HepG2 (cell line): Measurements from ENCODE around the gene BRAF. TPM values are rescaled to one million over a fixed set of nuclear protein-coding genes. Genes with fewer than 3 reads are reported as not detected.
A peak's percentile ranks its signal among the peaks of the same experiment; 100 is the strongest.

Source experiments
- AGO1 ChIP-seq: fragments of 200-400 bp; formaldehyde crosslinking; IDR thresholded peaks from 2 replicates; pipeline ENCODE4 v1.6.1; 2017; ENCODE audit warnings: mild to moderate bottlenecking, low read depth, low read length, moderate library complexity; ENCODE audit not compliant: poor library complexity, severe bottlenecking
- AGO2 ChIP-seq: fragments of 200-400 bp; formaldehyde crosslinking; optimal IDR thresholded peaks from 2 replicates; pipeline ENCODE3; 2017; ENCODE audit warnings: mild to moderate bottlenecking, low read depth, low read length, moderate library complexity
- CBX2 ChIP-seq, 2 experiments: fragments of 200-600 bp in 1 of 2; sonication (generic); formaldehyde crosslinking in 1 of 2; IDR thresholded peaks; 2 replicates each; pipeline versions ENCODE4 v1.7.0 to v1.8.1; 2018 to 2022; ENCODE audit warnings: low read depth in 2 of 2, low read length in 1 of 2, mild to moderate bottlenecking in 1 of 2, missing genetic modification reagents in 1 of 2
- GABPB1 ChIP-seq: IDR thresholded peaks from 2 replicates; pipeline ENCODE4 v1.6.1; 2016; ENCODE audit warnings: mild to moderate bottlenecking, missing genetic modification reagents, moderate library complexity, missing compliant biosample characterization
- HOXA7 ChIP-seq: sonication (generic); formaldehyde crosslinking; IDR thresholded peaks from 2 replicates; pipeline ENCODE4 v1.8.1; 2022; ENCODE audit warnings: mild to moderate bottlenecking, missing genetic modification reagents, moderate library complexity
- JDP2 ChIP-seq: sonication (generic); formaldehyde crosslinking; IDR thresholded peaks from 2 replicates; pipeline ENCODE4 v1.8.1; 2022; ENCODE audit warnings: missing genetic modification reagents, borderline replicate concordance
- KLF12 ChIP-seq: sonication (generic); formaldehyde crosslinking; IDR thresholded peaks from 2 replicates; pipeline ENCODE4 v1.4.0; 2020; ENCODE audit warnings: missing genetic modification reagents, borderline replicate concordance
- NFATC3 ChIP-seq: sonication (generic); formaldehyde crosslinking; IDR thresholded peaks from 2 replicates; pipeline ENCODE4 v1.5.1; 2020; ENCODE audit warnings: mild to moderate bottlenecking, missing genetic modification reagents
- NPAS2 ChIP-seq: sonication (generic); formaldehyde crosslinking; IDR thresholded peaks from 2 replicates; pipeline ENCODE4 v1.8.0; 2022; ENCODE audit warnings: mild to moderate bottlenecking, missing genetic modification reagents, borderline replicate concordance
- RFX5 ChIP-seq: IDR thresholded peaks from 2 replicates; pipeline ENCODE4 v1.6.1; 2011; ENCODE audit warnings: low read depth, low read length, improper control_type of control experiment
- RFXANK ChIP-seq: IDR thresholded peaks from 2 replicates; pipeline ENCODE4 v1.6.1; 2016
- SKI ChIP-seq: fragments of 450-650 bp; IDR thresholded peaks from one replicate; pipeline ENCODE4 v1.6.1; 2018; ENCODE audit warnings: mild to moderate bottlenecking; ENCODE audit not compliant: partially characterized antibody
- SRY ChIP-seq: sonication (generic); formaldehyde crosslinking; IDR thresholded peaks from 2 replicates; pipeline ENCODE4 v1.8.0; 2022; ENCODE audit warnings: mild to moderate bottlenecking, missing genetic modification reagents
- TERF1 ChIP-seq: sonication (generic); formaldehyde crosslinking; IDR thresholded peaks from 2 replicates; pipeline ENCODE4 v1.8.0; 2022; ENCODE audit warnings: mild to moderate bottlenecking, missing genetic modification reagents, moderate library complexity
- TFDP2 ChIP-seq: sonication (generic); formaldehyde crosslinking; IDR thresholded peaks from 2 replicates; pipeline ENCODE4 v1.4.0; 2020; ENCODE audit warnings: missing genetic modification reagents
- TRAFD1 ChIP-seq: sonication (generic); formaldehyde crosslinking; IDR thresholded peaks from 2 replicates; pipeline ENCODE4 v1.5.1; 2020; ENCODE audit warnings: missing genetic modification reagents, mild to moderate bottlenecking, borderline replicate concordance
- XBP1 ChIP-seq: sonication (generic); formaldehyde crosslinking; IDR thresholded peaks from 2 replicates; pipeline ENCODE4 v1.5.0; 2020; ENCODE audit warnings: missing genetic modification reagents
- ZFP36 ChIP-seq: fragments of 150-350 bp; IDR thresholded peaks from 2 replicates; pipeline ENCODE4 v1.6.1; 2018; ENCODE audit warnings: borderline replicate concordance, low read length, low read depth; ENCODE audit not compliant: partially characterized antibody
- ZKSCAN1 ChIP-seq: fragments of 150-350 bp; IDR thresholded peaks from 2 replicates; pipeline ENCODE4 v1.6.1; 2014; ENCODE audit warnings: low read length
- ZNF234 ChIP-seq: sonication (generic); formaldehyde crosslinking; conservative IDR thresholded peaks from 2 replicates; pipeline ENCODE4 v1.5.1; 2020; ENCODE audit warnings: mild to moderate bottlenecking, missing genetic modification reagents
- ZNF629 ChIP-seq: sonication (generic); formaldehyde crosslinking; conservative IDR thresholded peaks from 2 replicates; pipeline ENCODE4 v1.5.0; 2020; ENCODE audit warnings: missing genetic modification reagents
- ZNF703 ChIP-seq: sonication (generic); formaldehyde crosslinking; IDR thresholded peaks from 2 replicates; pipeline ENCODE4 v1.5.1; 2020; ENCODE audit warnings: missing genetic modification reagents, mild to moderate bottlenecking, moderate library complexity, borderline replicate concordance
- ZNF773 ChIP-seq: sonication (generic); formaldehyde crosslinking; IDR thresholded peaks from 2 replicates; pipeline ENCODE4 v1.4.0; 2020; ENCODE audit warnings: missing genetic modification reagents, borderline replicate concordance
- ZNF784 ChIP-seq: sonication (generic); formaldehyde crosslinking; IDR thresholded peaks from 2 replicates; pipeline ENCODE4 v1.5.1; 2020; ENCODE audit warnings: missing genetic modification reagents, mild to moderate bottlenecking, borderline replicate concordance
- ZNF850 ChIP-seq: sonication (generic); formaldehyde crosslinking; conservative IDR thresholded peaks from 2 replicates; pipeline ENCODE4 v1.9.0; 2021; ENCODE audit warnings: mild to moderate bottlenecking, missing genetic modification reagents
- polyA plus RNA-seq, 8 experiments: library from polyadenylated mRNA; depleted of rRNA in 3 of 8; stranded (reverse) in 7 of 8; unstranded in 1 of 8; fragments of >200 nt; fragmentation: Illumina TruSeq in 4 of 8; extraction: Trizol in 4 of 8; gene quantifications; 2 replicates each; pipeline versions ENCODE4 v1.2.1 to v1.2.3, GENCODE V29; 2011 to 2016; ENCODE audit warnings: low read depth in 4 of 8, missing spikeins in 1 of 8, mixed read lengths in 1 of 8; ENCODE audit not compliant: insufficient read depth in 1 of 8
- total RNA-seq, 5 experiments: library from RNA; depleted of rRNA; stranded (reverse); fragments of >200 nt; fragmentation: Illumina TruSeq; extraction: Trizol; gene quantifications; 2 replicates each; pipeline ENCODE4 v1.2.3, GENCODE V29; 2016; ENCODE audit warnings: low read depth in 1 of 5

BRAF gene
- total and polyA plus RNA-seq, 2 of the 13 experiments (the other 11 are each of a cell fraction or from before 2014, with no cell fraction given), result 12.5 to 13.4 TPM

- TF ChIP-seq GABPB1 (CRISPR knock-in tag), result peak; percentile 88
- TF ChIP-seq ZFP36, result no peak
- peak; percentile 68; the same call in 1 of the 2 replicates for TF ChIP-seq TFDP2 (CRISPR knock-in tag)
- TF ChIP-seq RFX5, result no peak
- TF ChIP-seq ZNF629 (CRISPR knock-in tag), result 0 out of 2 replicates have a peak, but pooled peaks have one; percentile 24
- no peak; the same call in 1 of the 2 replicates for TF ChIP-seq ZNF850
- peak; percentile 23 for TF ChIP-seq ZNF784 (CRISPR knock-in tag)
- 0 out of 2 replicates have a peak, but pooled peaks have one; percentile 37 for TF ChIP-seq HOXA7 (CRISPR knock-in tag)
- no peak for TF ChIP-seq ZKSCAN1
- no peak for TF ChIP-seq NPAS2 (CRISPR knock-in tag)
- TF ChIP-seq XBP1, result no peak
- TF ChIP-seq AGO2, result peak; percentile 96
- TF ChIP-seq TRAFD1 (CRISPR knock-in tag), result no peak
- TF ChIP-seq RFXANK (CRISPR knock-in tag), result no peak
- TF ChIP-seq NFATC3 (CRISPR knock-in tag), result no peak
- TF ChIP-seq SKI, result peak; percentile 43
- peak; percentile 28; the same call in 1 of the 2 replicates for TF ChIP-seq ZNF773 (CRISPR knock-in tag)
- no peak for TF ChIP-seq JDP2 (CRISPR knock-in tag)
- peak; percentile 83; the same call in 1 of the 2 replicates for TF ChIP-seq ZNF234
- no peak for TF ChIP-seq ZNF703 (CRISPR knock-in tag)
- no peak for TF ChIP-seq CBX2 (IDR thresholded peaks at IDR 0.05; ENCODE audit: low read depth, low read length)
- TF ChIP-seq CBX2 (CRISPR knock-in tag; IDR thresholded peaks at IDR 0.05; ENCODE audit: low read depth), result no peak
- no peak for TF ChIP-seq AGO1
- peak; percentile 77 for TF ChIP-seq SRY
- TF ChIP-seq KLF12, result peak; percentile 86
- TF ChIP-seq TERF1, result no peak
Observed at GRCh38 chr7:140696680-140697446, 227.9 kb downstream of the BRAF start, which contains the start of gene NDUFB2 (continued).
